ENCODE results near the gene GRM2. TPM values are rescaled to one million over a fixed set of nuclear protein-coding genes. Genes with fewer than 3 reads are reported as not detected.
A peak's percentile ranks its signal among the peaks of the same experiment; 100 is the strongest.

GRM2 gene
- total RNA-seq, result 1 to 10 TPM; 1.7 to 2.4 TPM

GRCh38 chr3:51706788-51707731 is at the start of gene GRM2:
Gene GRM2 (plus strand): TSS chr3:51707068. CDS start chr3:51708984, 1,916 bp downstream.
- peaks cover 16% of the 10 kb centered on the region for H3K36me3 Mint-ChIP-seq (ENCODE audit: low read depth)
- H3K9me3 Mint-ChIP-seq, result no peaks in the 10 kb centered on the region
- ChIA-PET CTCF (interaction anchor here (2.3 kb wide), 1 partner anchor 25 kb away, joined by 6 read pairs; no protein-coding TSS in a partner anchor), POLR2A (no interaction called here)
- H3K27ac Mint-ChIP-seq, result no peak within 1 kb of the TSS
- no peaks in the 10 kb centered on the region for H3K27me3 Mint-ChIP-seq
- no peak within 1 kb of the TSS for H3K4me3 Mint-ChIP-seq
- DNase-seq, result no peak
- peaks cover 2% of the 10 kb centered on the region for H3K4me1 Mint-ChIP-seq

GRCh38 chr3:51657234-51657633 is 49.6 kb upstream of the GRM2 start:
- Mint-ChIP-seq H3K27me3 (no peaks in the 10 kb centered on the region), H3K4me1 (no peaks in the 10 kb centered on the region), H3K36me3 (ENCODE audit: low read depth) (peaks cover 56% of the 10 kb centered on the region), H3K9me3 (peaks cover 2% of the 10 kb centered on the region), H3K4me3 (no peak overlapping the region), H3K27ac (no peak overlapping the region)
- CTCF ChIA-PET, result interaction anchor here (0.9 kb wide), 1 partner anchor 12 kb away, joined by 7 read pairs; no protein-coding TSS in a partner anchor
- DNase-seq, result no peak
- POLR2A ChIA-PET, result interaction anchor here (1.5 kb wide), 1 partner anchor 25 kb away, joined by 3 read pairs; no protein-coding TSS in a partner anchor

GRCh38 chr3:51659942-51660341 is 46.9 kb upstream of the GRM2 start:
- ChIA-PET CTCF (interaction anchor here (1.3 to 2.1 kb wide), 3 partner anchors 9 to 158 kb away, joined by 4 to 7 read pairs (median 5); no protein-coding TSS in a partner anchor), POLR2A (no interaction called here)

DNA sequence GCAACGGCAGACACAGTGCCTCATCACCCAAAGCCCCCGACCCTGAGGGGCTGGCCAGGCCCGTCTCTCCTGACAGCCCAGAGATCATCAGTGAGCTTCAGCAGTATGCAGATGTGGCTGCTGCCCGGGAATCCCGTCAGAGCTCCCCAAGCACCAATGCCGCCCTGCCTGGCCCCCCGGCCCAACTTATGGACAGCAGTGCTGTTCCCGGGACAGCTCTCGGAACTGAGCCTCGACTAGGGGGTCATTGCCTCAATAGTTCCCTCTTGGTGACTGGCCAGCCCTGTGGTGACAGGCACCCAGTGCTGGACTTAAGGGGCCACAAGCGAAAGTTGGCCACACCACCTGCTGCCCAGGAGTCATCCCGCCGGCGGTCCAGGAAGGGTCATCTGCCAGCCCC is 44.4 kb upstream of the GRM2 start:
- CTCF ChIA-PET, result interaction anchor here (2.1 kb wide), 1 partner anchor 10 kb away, joined by 16 read pairs; no protein-coding TSS in a partner anchor
- Mint-ChIP-seq H3K4me3 (no peak overlapping the region), H3K9me3 (no peaks in the 10 kb centered on the region), H3K36me3 (ENCODE audit: low read depth) (peaks cover 51% of the 10 kb centered on the region), H3K4me1 (no peaks in the 10 kb centered on the region), H3K27me3 (no peaks in the 10 kb centered on the region), H3K27ac (no peak overlapping the region)
- DNase-seq, result no peak
- POLR2A ChIA-PET, result interaction anchor here (1.6 kb wide), 1 partner anchor 163 kb away, joined by 6 read pairs; the partner anchor contains the start of gene DCAF1

More at GRCh38 chr3:51659942-51660341, 46.9 kb upstream of the GRM2 start:
- H3K27me3 Mint-ChIP-seq, result no peaks in the 10 kb centered on the region
- no peak for DNase-seq
- H3K9me3 Mint-ChIP-seq, result no peaks in the 10 kb centered on the region
- H3K4me3 Mint-ChIP-seq, result no peak overlapping the region
- no peaks in the 10 kb centered on the region for H3K4me1 Mint-ChIP-seq
- H3K36me3 Mint-ChIP-seq (ENCODE audit: low read depth), result peaks cover 60% of the 10 kb centered on the region
- no peak overlapping the region for H3K27ac Mint-ChIP-seq

DNA sequence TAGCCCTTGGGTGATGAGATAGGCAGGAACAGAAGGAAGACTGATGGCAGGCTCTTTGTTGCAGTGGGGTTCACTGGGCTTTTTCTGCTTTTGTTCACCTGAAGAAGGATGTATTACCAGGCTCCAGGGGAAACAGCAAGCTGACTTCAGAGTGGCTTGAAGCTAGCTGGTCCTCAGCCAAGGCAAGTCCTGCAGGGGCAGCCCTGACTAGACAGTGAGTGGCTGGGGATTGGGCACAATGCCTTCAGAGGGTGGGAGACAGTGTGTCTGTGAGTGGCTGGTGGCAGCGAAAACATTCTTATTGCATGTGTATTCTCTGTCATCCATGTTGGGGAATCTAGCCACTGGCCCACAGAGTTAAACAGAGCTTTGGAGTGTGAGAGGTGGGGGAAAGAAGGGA is 38.1 kb upstream of the GRM2 start:
- Mint-ChIP-seq H3K27ac (no peak overlapping the region), H3K4me1 (peaks cover 42% of the 10 kb centered on the region), H3K4me3 (no peak overlapping the region), H3K36me3 (ENCODE audit: low read depth) (peaks cover 21% of the 10 kb centered on the region), H3K9me3 (no peaks in the 10 kb centered on the region), H3K27me3 (no peaks in the 10 kb centered on the region)
- ChIA-PET POLR2A (interaction anchor here (1.6 to 8.1 kb wide), 5 partner anchors 12 to 1057 kb away, joined by 4 to 140 read pairs (median 99); partner anchors contain the start of genes CISH, DCAF1 and RAD54L2), CTCF (interaction anchor here (0.6 to 9.2 kb wide), 20 partner anchors 9 to 283 kb away, joined by 3 to 256 read pairs (median 5); partner anchors contain the start of genes DCAF1, MANF and RAD54L2)
- DNase-seq, result no peak

DNA sequence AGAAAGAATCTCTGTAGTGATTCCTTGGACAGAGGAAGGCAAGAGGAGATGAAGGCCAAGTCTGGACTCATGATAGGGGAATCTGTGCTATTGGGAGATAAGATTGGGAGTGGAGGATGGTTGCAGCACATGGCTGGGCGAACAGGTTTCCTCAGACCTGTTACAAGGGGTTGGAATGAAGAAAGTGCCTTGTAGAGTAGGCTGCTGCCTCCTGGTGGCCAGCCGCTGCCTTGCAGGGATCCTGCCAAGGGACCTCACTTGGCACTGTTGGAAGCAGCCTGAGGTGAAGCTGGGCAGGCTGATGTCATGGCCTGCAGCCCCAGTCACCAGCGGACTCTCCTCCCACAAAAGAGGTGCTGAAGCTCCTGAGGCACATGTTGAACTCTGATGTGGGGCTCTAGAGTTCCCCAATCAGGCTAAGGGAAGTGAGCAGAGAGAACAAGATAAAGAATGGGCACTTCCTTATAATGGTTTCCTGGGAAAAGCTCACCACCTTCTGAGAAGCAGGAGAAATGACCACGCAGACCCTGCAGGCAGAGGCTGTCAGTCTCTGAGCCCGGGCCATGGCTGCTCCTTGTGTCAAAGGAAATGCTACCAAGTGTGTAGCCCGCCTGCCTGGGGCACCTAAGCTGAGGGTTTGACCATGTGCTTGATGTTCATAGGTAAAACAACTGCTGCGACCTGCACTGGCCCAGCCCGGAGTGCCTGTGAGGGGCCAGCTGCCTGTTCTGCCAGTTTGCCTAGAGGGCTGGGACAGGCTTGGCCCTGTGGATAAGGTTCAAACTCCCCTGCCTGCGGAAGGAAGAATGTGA is 37.4 kb upstream of the GRM2 start:
- DNase-seq, result peak; percentile 87
- peak overlapping the region; percentile 87 for H3K27ac Mint-ChIP-seq
- CTCF ChIA-PET, result interaction anchor here (0.5 to 9.2 kb wide), 36 partner anchors 8 to 551 kb away, joined by 3 to 256 read pairs (median 4); partner anchors contain the start of genes DCAF1, MANF, PARP3 and RAD54L2
- peaks cover 49% of the 10 kb centered on the region for H3K4me1 Mint-ChIP-seq
- POLR2A ChIA-PET, result interaction anchor here (0.9 to 8.1 kb wide), 14 partner anchors 11 to 1096 kb away, joined by 3 to 140 read pairs (median 4); partner anchors contain the start of genes CISH, DCAF1, MANF and RAD54L2
- H3K4me3 Mint-ChIP-seq, result peak overlapping the region; percentile 93
- H3K36me3 Mint-ChIP-seq (ENCODE audit: low read depth), result peaks cover 25% of the 10 kb centered on the region
- no peaks in the 10 kb centered on the region for H3K9me3 Mint-ChIP-seq
- no peaks in the 10 kb centered on the region for H3K27me3 Mint-ChIP-seq

DNA sequence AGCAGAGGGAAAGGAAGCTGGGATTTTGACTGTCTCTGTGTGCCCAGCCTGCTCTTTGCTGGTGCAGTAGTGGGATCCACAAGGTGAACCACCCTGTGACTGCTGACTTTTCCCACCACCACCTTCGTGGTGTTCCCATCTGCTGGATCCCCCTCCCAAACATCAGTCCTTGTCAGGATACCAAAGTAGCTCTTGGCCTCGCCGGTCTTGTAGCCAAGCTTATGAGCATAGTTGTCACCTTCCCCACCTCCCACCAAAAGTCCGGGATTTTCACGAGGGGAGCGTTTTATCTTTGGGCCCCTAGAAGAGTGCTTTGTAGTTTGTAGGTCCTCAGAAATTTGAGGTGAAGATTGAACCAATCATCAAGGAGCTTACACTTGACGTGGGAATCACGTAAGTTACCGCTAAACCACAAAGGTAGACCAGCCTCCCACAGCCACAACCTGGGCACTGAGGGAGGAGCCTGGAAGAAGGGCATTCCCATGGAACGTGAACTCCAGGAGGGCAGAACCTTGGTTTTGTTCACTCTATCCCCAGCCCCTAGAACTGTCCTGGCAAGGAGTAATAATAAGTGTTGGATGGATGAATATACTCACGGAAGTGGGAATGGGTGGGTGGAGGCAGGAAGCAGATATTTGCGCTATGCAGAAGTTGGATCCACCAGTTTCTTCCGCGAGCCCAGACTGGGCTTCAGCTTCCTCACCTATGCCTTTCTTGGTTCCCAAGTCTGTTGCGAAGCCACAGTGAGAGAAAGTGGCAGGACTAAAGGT is 36.6 kb upstream of the GRM2 start:
- Mint-ChIP-seq H3K4me3 (peak overlapping the region; percentile 93), H3K4me1 (peaks cover 57% of the 10 kb centered on the region), H3K36me3 (ENCODE audit: low read depth) (peaks cover 28% of the 10 kb centered on the region), H3K9me3 (no peaks in the 10 kb centered on the region), H3K27me3 (no peaks in the 10 kb centered on the region), H3K27ac (peak overlapping the region; percentile 87)
- ChIA-PET POLR2A (interaction anchor here (0.8 to 8.1 kb wide), 17 partner anchors 10 to 1097 kb away, joined by 3 to 140 read pairs (median 3); partner anchors contain the start of genes CISH, DCAF1, MANF and RAD54L2), CTCF (interaction anchor here (0.5 to 9.2 kb wide), 33 partner anchors 9 to 551 kb away, joined by 3 to 256 read pairs (median 4); partner anchors contain the start of genes DCAF1, MANF, PARP3 and RAD54L2)
- peak; percentile 57 for DNase-seq

- CTCF ChIA-PET, result interaction anchor here (0.7 to 9.2 kb wide), 11 partner anchors 8 to 285 kb away, joined by 3 to 256 read pairs (median 9); partner anchors contain the start of genes DCAF1, MANF and RAD54L2
- peaks cover 36% of the 10 kb centered on the region for H3K36me3 Mint-ChIP-seq (ENCODE audit: low read depth)
- POLR2A ChIA-PET, result interaction anchor here (0.8 to 8.1 kb wide), 15 partner anchors 10 to 1098 kb away, joined by 3 to 140 read pairs (median 3); partner anchors contain the start of genes DCAF1, MANF and RPL29
- H3K27me3 Mint-ChIP-seq, result no peaks in the 10 kb centered on the region
- peaks cover 66% of the 10 kb centered on the region for H3K4me1 Mint-ChIP-seq
- no peaks in the 10 kb centered on the region for H3K9me3 Mint-ChIP-seq
- H3K4me3 Mint-ChIP-seq, result peak within 1 kb of the TSS; percentile 93
- H3K27ac Mint-ChIP-seq, result peak within 1 kb of the TSS; percentile 87
- DNase-seq, result peak; percentile 95
Observed at GRCh38 chr3:51670823-51671733, 35.8 kb upstream of the GRM2 start, which contains the start of gene TEX264. Gene TEX264 (plus strand): TSS chr3:51671252. CDS start chr3:51674305, 3,053 bp downstream.

- H3K9me3 Mint-ChIP-seq, result no peaks in the 10 kb centered on the region
- no peaks in the 10 kb centered on the region for H3K27me3 Mint-ChIP-seq
- POLR2A ChIA-PET, result interaction anchor here (1.1 to 8.1 kb wide), 9 partner anchors 9 to 1103 kb away, joined by 3 to 140 read pairs (median 5); partner anchors contain the start of genes DCAF1, HEMK1 and MANF
- peaks cover 44% of the 10 kb centered on the region for H3K36me3 Mint-ChIP-seq (ENCODE audit: low read depth)
- H3K4me3 Mint-ChIP-seq, result peak overlapping the region; percentile 93
- DNase-seq, result peak; percentile 69
- CTCF ChIA-PET, result interaction anchor here (1.3 to 9.2 kb wide), 5 partner anchors 9 to 286 kb away, joined by 4 to 256 read pairs (median 44); partner anchors contain the start of genes DCAF1 and MANF
- H3K27ac Mint-ChIP-seq, result peak overlapping the region; percentile 87
- H3K4me1 Mint-ChIP-seq, result peaks cover 74% of the 10 kb centered on the region
Observed at GRCh38 chr3:51671734-51672475, 35.0 kb upstream of the GRM2 start.
